GM13976 (cell line): ENCODE measurements around the gene ATG5.

Experiments used
- DNase-seq: peaks from one replicate; pipeline ENCODE4 v3.0.0; 2012; ENCODE audit warnings: low spot score
- in situ Hi-C: fragments of 300-500 bp; cut with MboI; formaldehyde crosslinking; loops from one replicate; pipeline ENCODE4 v1.12.0; 2022; ENCODE audit warnings: low sequenced_read_pairs, mixed read lengths, inconsistent platforms; ENCODE audit not compliant: unreplicated experiment
- TF ChIP-seq, protein P1 (sequence below): IDR thresholded peaks from 2 replicates; pipeline ENCODE4 v1.5.1; 2012; ENCODE audit warnings: borderline replicate concordance, mild to moderate bottlenecking; ENCODE audit not compliant: insufficient read depth; ENCODE audit errors: extremely low read depth, missing control alignments, control extremely low read depth

ATG5 gene

DNA sequence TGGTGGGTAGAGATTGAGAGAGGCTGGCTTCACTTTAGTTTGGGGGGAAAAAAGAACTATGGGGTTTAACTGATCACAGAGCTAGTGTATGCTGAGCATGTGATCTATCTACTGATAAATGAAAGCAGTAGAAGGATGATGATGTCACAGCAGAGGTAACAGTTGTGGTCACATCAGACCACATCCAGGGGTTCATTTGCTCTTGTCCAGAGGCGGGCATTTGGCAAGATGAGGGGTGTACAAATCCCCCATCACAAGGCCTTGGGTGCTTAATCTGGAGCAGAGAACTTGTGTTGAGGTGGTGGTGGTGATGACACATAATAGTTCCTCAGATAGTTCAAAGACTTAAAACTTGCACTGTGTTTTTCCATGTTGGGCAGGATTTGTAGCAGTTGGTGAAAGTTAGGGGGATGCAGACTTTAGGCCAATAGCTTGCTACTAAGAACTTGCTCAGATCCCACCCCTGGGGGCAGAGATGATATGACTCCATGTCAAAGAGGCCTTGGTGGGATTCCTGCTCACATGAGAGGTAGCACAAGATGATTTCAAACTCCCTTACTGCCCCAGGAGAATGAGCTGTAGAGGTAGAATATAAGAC, 176.0 kb downstream of the ATG5 start:
- in situ Hi-C loops = no loop called here
- no peak for DNase-seq
- TF ChIP-seq, protein P1, sequence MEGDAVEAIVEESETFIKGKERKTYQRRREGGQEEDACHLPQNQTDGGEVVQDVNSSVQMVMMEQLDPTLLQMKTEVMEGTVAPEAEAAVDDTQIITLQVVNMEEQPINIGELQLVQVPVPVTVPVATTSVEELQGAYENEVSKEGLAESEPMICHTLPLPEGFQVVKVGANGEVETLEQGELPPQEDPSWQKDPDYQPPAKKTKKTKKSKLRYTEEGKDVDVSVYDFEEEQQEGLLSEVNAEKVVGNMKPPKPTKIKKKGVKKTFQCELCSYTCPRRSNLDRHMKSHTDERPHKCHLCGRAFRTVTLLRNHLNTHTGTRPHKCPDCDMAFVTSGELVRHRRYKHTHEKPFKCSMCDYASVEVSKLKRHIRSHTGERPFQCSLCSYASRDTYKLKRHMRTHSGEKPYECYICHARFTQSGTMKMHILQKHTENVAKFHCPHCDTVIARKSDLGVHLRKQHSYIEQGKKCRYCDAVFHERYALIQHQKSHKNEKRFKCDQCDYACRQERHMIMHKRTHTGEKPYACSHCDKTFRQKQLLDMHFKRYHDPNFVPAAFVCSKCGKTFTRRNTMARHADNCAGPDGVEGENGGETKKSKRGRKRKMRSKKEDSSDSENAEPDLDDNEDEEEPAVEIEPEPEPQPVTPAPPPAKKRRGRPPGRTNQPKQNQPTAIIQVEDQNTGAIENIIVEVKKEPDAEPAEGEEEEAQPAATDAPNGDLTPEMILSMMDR = no peak

GRCh38 chr6:106147476-106147875, 178.1 kb downstream of the ATG5 start:
- in situ Hi-C loops = no loop called here
- TF ChIP-seq, protein P1 = no peak
- no peak for DNase-seq

DNA sequence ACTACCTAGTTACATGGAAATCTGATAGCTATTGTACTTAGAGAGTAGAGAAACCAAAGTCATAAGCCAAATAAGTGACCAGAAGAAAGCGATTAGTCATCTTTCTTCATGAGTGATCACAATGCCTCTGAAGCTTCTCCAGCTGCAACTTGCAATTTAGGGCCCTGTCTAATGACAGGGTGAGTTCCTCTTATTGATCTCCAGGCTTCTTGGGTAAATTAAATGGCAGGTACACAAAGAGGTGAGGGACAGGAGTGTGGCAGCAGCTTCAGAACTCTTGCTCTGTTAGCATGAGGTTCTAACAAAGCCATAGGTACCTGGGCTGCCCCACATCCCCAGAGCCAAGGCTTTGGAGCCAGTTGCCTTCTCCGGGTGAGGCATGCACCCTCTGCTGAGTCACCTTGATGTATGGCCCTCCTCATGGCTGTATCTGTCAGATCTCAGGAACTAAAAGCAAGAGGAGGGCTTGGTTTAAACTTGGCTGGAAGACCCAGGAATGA, 178.7 kb downstream of the ATG5 start:
- TF ChIP-seq, protein P1 = no peak
- in situ Hi-C loops = no loop called here

DNA sequence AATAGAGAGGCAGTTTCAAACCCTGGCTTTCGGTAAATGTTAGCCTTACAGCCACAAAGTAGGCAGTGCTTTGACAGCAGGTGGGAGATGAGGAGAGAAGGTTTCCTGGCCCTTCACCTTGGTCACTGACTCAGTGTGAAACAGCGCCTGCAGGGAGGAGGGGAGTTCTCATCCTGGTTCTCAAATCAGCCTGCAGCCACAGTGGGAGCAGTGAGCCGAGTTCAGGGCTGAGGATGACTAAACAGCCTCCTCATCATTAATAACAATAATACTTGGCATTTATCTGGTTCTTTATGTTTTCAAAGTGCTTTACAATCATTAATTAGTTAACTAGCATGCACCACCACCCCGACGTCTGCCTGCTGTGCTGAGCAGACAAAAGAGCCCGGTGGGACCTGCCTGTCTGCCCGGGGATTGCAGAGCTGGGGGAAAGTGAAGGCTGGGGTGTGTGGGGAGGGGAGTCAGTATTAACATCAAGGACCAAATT, 179.8 kb downstream of the ATG5 start:
- in situ Hi-C loops = no loop called here
- TF ChIP-seq, protein P1 = no peak
- no peak for DNase-seq

More for the DNA sequence above, 178.7 kb downstream of the ATG5 start:
- DNase-seq = peak; percentile 65

DNA sequence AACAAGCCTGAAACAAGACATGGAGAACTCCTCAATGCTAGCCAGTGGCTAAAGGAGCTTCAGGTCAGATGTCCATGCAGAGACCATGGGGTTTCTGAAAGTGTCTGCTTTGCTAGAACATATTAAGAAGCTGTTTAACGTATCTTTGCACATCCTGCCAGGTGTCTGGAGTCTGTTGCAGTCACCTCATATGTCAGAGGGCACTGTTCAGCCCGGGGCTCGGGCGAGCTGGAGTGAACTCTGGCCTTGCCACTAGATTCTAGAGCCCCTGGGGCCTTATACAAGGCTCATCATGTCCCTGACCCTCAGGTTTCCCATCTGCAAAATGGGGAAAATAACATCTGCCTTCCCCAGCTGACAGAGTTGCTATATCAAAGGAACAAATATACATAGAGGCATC, 180.4 kb downstream of the ATG5 start:
- TF ChIP-seq, protein P1 = no peak
- in situ Hi-C loops = no loop called here
- no peak for DNase-seq

GRCh38 chr6:106143665-106144064, 181.9 kb downstream of the ATG5 start:
- in situ Hi-C loops = no loop called here
- DNase-seq = no peak
- TF ChIP-seq, protein P1 = no peak
